ENCODE measurements around the gene TRIM43. TPM values are rescaled to one million over a fixed set of nuclear protein-coding genes. Genes with fewer than 3 reads are reported as not detected.
"Not testable (repeated sequence)": the region's sequence is repeated elsewhere in the genome, so short reads cannot be mapped to it uniquely, and the experiment has no call there.

The TRIM43 gene
- total and polyA plus RNA-seq, 7 experiments from 2014 or later = not detected

DNA sequence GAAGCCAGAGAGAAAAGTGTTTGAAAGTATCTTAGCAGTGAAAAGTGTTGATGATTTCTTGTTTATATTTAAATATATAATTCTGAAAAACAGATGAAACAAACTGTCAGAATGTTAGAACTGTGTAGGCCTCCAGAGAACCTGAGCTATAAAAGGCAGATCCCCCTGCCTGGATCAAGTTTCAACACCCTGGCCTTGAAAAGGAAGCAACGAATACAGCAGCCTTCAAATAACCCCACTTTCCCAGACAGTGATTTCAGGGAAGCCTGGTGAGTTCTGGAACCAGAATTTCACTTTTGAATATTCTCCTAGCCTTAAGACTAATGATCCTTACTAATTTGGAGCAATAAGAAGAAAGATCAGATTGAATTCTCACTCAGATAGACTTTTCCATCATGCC lies 13.3 kb upstream of the TRIM43 start:
- intact Hi-C loops (cut with micrococcal nuclease) = no loop called here
- no peak for ATAC-seq
- POLR2A ChIA-PET = no interaction called here

GRCh38 chr2:95583545-95583944 lies 8.3 kb upstream of the TRIM43 start:
- H3K4me3 Mint-ChIP-seq; H3K36me3 ChIP-seq (ENCODE audit: control insufficient read depth in 2 of 3, insufficient read depth in 3 of 3, low read length in 3 of 3); H3K27ac ChIP-seq (ENCODE audit: low read depth, low read length); H3K9me3 Mint-ChIP-seq; H3K4me3 ChIP-seq (ENCODE audit: low read length); ATAC-seq; H3K27me3 ChIP-seq (ENCODE audit: control insufficient read depth in 2 of 2, insufficient read depth in 2 of 2, low read length in 2 of 2); H3K36me3 Mint-ChIP-seq; POLR2A ChIA-PET; DNase-seq; H3K9me3 ChIP-seq (ENCODE audit: control insufficient read depth in 2 of 3, low read length in 3 of 3); H3K27ac Mint-ChIP-seq; H3K4me1 ChIP-seq (ENCODE audit: control insufficient read depth in 2 of 2, insufficient read depth in 2 of 2, low read length in 2 of 2); H3K4me1 Mint-ChIP-seq; CTCF ChIA-PET; intact Hi-C loops (cut with micrococcal nuclease): not testable (repeated sequence)
- peaks cover 0 to 17% (median 9%) of the 10 kb centered on the region in 5 donors for H3K27me3 Mint-ChIP-seq

More for the DNA sequence above, 13.3 kb upstream of the TRIM43 start:
- Histone ChIP-seq H3K36me3 (ENCODE audit: control insufficient read depth in 2 of 3, insufficient read depth in 3 of 3, low read length in 3 of 3) (no peaks in the 10 kb centered on the region), H3K4me3 (ENCODE audit: low read length) (no peak overlapping the region), H3K27me3 (ENCODE audit: control insufficient read depth in 2 of 2, insufficient read depth in 2 of 2, low read length in 2 of 2) (no peaks in the 10 kb centered on the region), H3K4me1 (ENCODE audit: control insufficient read depth in 2 of 2, insufficient read depth in 2 of 2, low read length in 2 of 2) (no peaks in the 10 kb centered on the region), H3K9me3 (ENCODE audit: control insufficient read depth in 2 of 3, low read length in 3 of 3) (no peaks in the 10 kb centered on the region), H3K27ac (ENCODE audit: low read depth, low read length) (no peak overlapping the region)
- H3K9me3 Mint-ChIP-seq = no peaks in the 10 kb centered on the region
- no peak overlapping the region for H3K27ac Mint-ChIP-seq
- peaks cover under 1 to 43% (median 6%) of the 10 kb centered on the region in 5 donors for H3K27me3 Mint-ChIP-seq
- no peak overlapping the region for H3K4me3 Mint-ChIP-seq
- no peaks in the 10 kb centered on the region for H3K36me3 Mint-ChIP-seq
- no peaks in the 10 kb centered on the region for H3K4me1 Mint-ChIP-seq
- CTCF ChIA-PET = no interaction called here
- no peak for DNase-seq

DNA sequence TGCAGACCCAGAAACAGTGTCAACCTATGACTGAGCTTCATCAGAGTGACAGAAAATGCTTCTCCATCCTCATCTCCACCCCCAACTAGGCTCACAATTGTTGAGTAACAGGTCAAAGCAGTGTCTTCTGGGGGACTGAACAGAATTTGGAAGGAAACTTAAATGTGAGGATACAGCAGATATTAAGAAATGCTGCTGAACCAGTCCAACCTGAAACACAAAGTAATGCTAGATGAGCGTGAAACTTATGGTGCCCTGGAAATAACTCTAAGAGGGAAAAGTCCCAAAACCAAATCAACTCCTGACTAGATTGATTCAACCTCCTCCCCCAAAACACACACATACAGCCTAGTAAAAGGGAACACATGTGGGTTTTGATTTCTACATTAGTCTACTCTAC lies 7.5 kb upstream of the TRIM43 start:
- POLR2A ChIA-PET; H3K27ac ChIP-seq (ENCODE audit: low read depth, low read length); H3K36me3 Mint-ChIP-seq; H3K27me3 ChIP-seq (ENCODE audit: control insufficient read depth in 2 of 2, insufficient read depth in 2 of 2, low read length in 2 of 2); H3K4me3 Mint-ChIP-seq; H3K27ac Mint-ChIP-seq; H3K9me3 Mint-ChIP-seq; H3K4me1 Mint-ChIP-seq; H3K4me1 ChIP-seq (ENCODE audit: control insufficient read depth in 2 of 2, insufficient read depth in 2 of 2, low read length in 2 of 2); H3K36me3 ChIP-seq (ENCODE audit: control insufficient read depth in 2 of 3, insufficient read depth in 3 of 3, low read length in 3 of 3); ATAC-seq; H3K4me3 ChIP-seq (ENCODE audit: low read length); H3K9me3 ChIP-seq (ENCODE audit: control insufficient read depth in 2 of 3, low read length in 3 of 3); DNase-seq; intact Hi-C loops (cut with micrococcal nuclease); CTCF ChIA-PET: not testable (repeated sequence)
- H3K27me3 Mint-ChIP-seq = peaks cover 0 to 17% (median 9%) of the 10 kb centered on the region in 5 donors

GRCh38 chr2:95589777-95590536 lies 1.8 kb upstream of the TRIM43 start:
- H3K27me3 Mint-ChIP-seq = peaks cover 0 to 17% (median 9%) of the 10 kb centered on the region in 5 donors
- H3K27me3 ChIP-seq (ENCODE audit: control insufficient read depth in 2 of 2, insufficient read depth in 2 of 2, low read length in 2 of 2); H3K4me3 ChIP-seq (ENCODE audit: low read length); H3K36me3 Mint-ChIP-seq; H3K27ac ChIP-seq (ENCODE audit: low read depth, low read length); H3K4me3 Mint-ChIP-seq; H3K36me3 ChIP-seq (ENCODE audit: control insufficient read depth in 2 of 3, insufficient read depth in 3 of 3, low read length in 3 of 3); H3K9me3 Mint-ChIP-seq; H3K9me3 ChIP-seq (ENCODE audit: control insufficient read depth in 2 of 3, low read length in 3 of 3); intact Hi-C loops (cut with micrococcal nuclease); H3K4me1 ChIP-seq (ENCODE audit: control insufficient read depth in 2 of 2, insufficient read depth in 2 of 2, low read length in 2 of 2); H3K4me1 Mint-ChIP-seq; DNase-seq; ATAC-seq; H3K27ac Mint-ChIP-seq; POLR2A ChIA-PET; CTCF ChIA-PET: not testable (repeated sequence)

DNA sequence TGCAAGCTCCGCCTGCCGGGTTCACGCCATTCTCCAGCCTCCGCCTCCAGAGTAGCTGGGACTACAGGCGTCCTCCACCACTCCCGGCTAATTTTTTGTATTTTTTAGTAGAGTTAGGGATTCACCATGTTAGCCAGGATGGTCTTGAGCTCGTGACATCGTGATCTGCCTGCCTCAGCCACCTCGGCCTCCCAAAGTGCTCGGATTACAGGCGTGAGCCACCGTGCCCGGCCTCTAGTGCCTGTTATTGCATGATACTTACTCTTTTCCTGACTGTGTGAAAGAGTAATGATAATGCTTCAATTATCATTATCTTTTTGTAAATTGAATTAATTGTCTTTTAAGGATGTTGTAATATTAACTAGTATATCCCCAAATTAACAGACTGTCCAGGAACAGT lies 1.2 kb downstream of the TRIM43 start:
- ATAC-seq; H3K27ac Mint-ChIP-seq; H3K36me3 Mint-ChIP-seq; DNase-seq; H3K36me3 ChIP-seq (ENCODE audit: control insufficient read depth in 2 of 3, insufficient read depth in 3 of 3, low read length in 3 of 3); H3K4me3 ChIP-seq (ENCODE audit: low read length); H3K9me3 ChIP-seq (ENCODE audit: control insufficient read depth in 2 of 3, low read length in 3 of 3); CTCF ChIA-PET; H3K27ac ChIP-seq (ENCODE audit: low read depth, low read length); intact Hi-C loops (cut with micrococcal nuclease); H3K27me3 ChIP-seq (ENCODE audit: control insufficient read depth in 2 of 2, insufficient read depth in 2 of 2, low read length in 2 of 2); H3K4me1 Mint-ChIP-seq; H3K9me3 Mint-ChIP-seq; H3K4me3 Mint-ChIP-seq; H3K4me1 ChIP-seq (ENCODE audit: control insufficient read depth in 2 of 2, insufficient read depth in 2 of 2, low read length in 2 of 2); POLR2A ChIA-PET: not testable (repeated sequence)
- peaks cover 0 to 14% (median 3%) of the 10 kb centered on the region in 5 donors for H3K27me3 Mint-ChIP-seq

- CTCF ChIA-PET; H3K27me3 ChIP-seq (ENCODE audit: control insufficient read depth in 2 of 2, insufficient read depth in 2 of 2, low read length in 2 of 2); DNase-seq; H3K4me3 Mint-ChIP-seq; H3K36me3 Mint-ChIP-seq; intact Hi-C loops (cut with micrococcal nuclease); H3K9me3 Mint-ChIP-seq; H3K27ac ChIP-seq (ENCODE audit: low read depth, low read length); H3K4me1 ChIP-seq (ENCODE audit: control insufficient read depth in 2 of 2, insufficient read depth in 2 of 2, low read length in 2 of 2); H3K4me3 ChIP-seq (ENCODE audit: low read length); H3K36me3 ChIP-seq (ENCODE audit: control insufficient read depth in 2 of 3, insufficient read depth in 3 of 3, low read length in 3 of 3); H3K9me3 ChIP-seq (ENCODE audit: control insufficient read depth in 2 of 3, low read length in 3 of 3); POLR2A ChIA-PET; ATAC-seq; H3K27ac Mint-ChIP-seq; H3K4me1 Mint-ChIP-seq: not testable (repeated sequence)
- peaks cover 0 to 11% (median 3%) of the 10 kb centered on the region in 5 donors for H3K27me3 Mint-ChIP-seq
Observed at GRCh38 chr2:95595012-95595411, 3.2 kb downstream of the TRIM43 start.

- H3K4me3 ChIP-seq (ENCODE audit: low read length); H3K4me1 Mint-ChIP-seq; H3K4me3 Mint-ChIP-seq; H3K9me3 Mint-ChIP-seq; H3K27ac ChIP-seq (ENCODE audit: low read depth, low read length); H3K4me1 ChIP-seq (ENCODE audit: control insufficient read depth in 2 of 2, insufficient read depth in 2 of 2, low read length in 2 of 2); H3K27me3 ChIP-seq (ENCODE audit: control insufficient read depth in 2 of 2, insufficient read depth in 2 of 2, low read length in 2 of 2); H3K27me3 Mint-ChIP-seq; H3K9me3 ChIP-seq (ENCODE audit: control insufficient read depth in 2 of 3, low read length in 3 of 3); H3K36me3 Mint-ChIP-seq; intact Hi-C loops (cut with micrococcal nuclease); ATAC-seq; CTCF ChIA-PET; H3K36me3 ChIP-seq (ENCODE audit: control insufficient read depth in 2 of 3, insufficient read depth in 3 of 3, low read length in 3 of 3); POLR2A ChIA-PET; H3K27ac Mint-ChIP-seq; DNase-seq: not testable (repeated sequence)
Observed at GRCh38 chr2:95601301-95601700, 9.5 kb downstream of the TRIM43 start.

Data from naive thymus-derived CD4-positive, alpha-beta T cell (primary cell).